ENCODE results near the gene CHORDC1. TPM values are rescaled to one million over a fixed set of nuclear protein-coding genes. Genes with fewer than 3 reads are reported as not detected.

Gene CHORDC1
- total and polyA plus RNA-seq, 2 of the 13 experiments (the other 11 are each of a cell fraction or from before 2014, with no cell fraction given): 19.1 to 73.5 TPM

GRCh38 chr11:90250970-90251369, 28.1 kb upstream of the CHORDC1 start (continued):
- TF ChIP-seq ZNF644 (CRISPR knock-in tag; IDR thresholded peaks at IDR 0.05; ENCODE audit: low read depth): no peak
- TF ChIP-seq ZNF660 (CRISPR knock-in tag; IDR thresholded peaks at IDR 0.05; ENCODE audit: borderline replicate concordance, low read depth): no peak
- no peak for TF ChIP-seq TBP (CRISPR knock-in tag; IDR thresholded peaks at IDR 0.05)
- no peak for TF ChIP-seq ZNF451 (CRISPR knock-in tag; IDR thresholded peaks at IDR 0.05)
- no peak for TF ChIP-seq BCL6 (CRISPR knock-in tag; IDR thresholded peaks at IDR 0.05)
- TF ChIP-seq EEA1 (CRISPR knock-in tag; IDR thresholded peaks at IDR 0.05; ENCODE audit: borderline replicate concordance): no peak
- no peak for TF ChIP-seq NFAT5 (CRISPR knock-in tag; IDR thresholded peaks at IDR 0.05)
- no peak for TF ChIP-seq ZBTB39 (CRISPR knock-in tag; IDR thresholded peaks at IDR 0.05)
- no peak for TF ChIP-seq PAF1 (CRISPR knock-in tag; IDR thresholded peaks at IDR 0.05)
- no peak for TF ChIP-seq ZNF512B (CRISPR knock-in tag; IDR thresholded peaks at IDR 0.05; ENCODE audit: borderline replicate concordance)
- no peak for TF ChIP-seq KDM1A (CRISPR knock-in tag; IDR thresholded peaks at IDR 0.05)
- TF ChIP-seq ATM (IDR thresholded peaks at IDR 0.05; ENCODE audit: borderline replicate concordance): no peak
- TF ChIP-seq RARG (CRISPR knock-in tag; IDR thresholded peaks at IDR 0.05; ENCODE audit: low read depth): no peak
- peak; percentile 51; the same call in 1 of the 2 replicates for TF ChIP-seq KAT8 (CRISPR knock-in tag; IDR thresholded peaks at IDR 0.05)
- no peak for TF ChIP-seq MTF2 (CRISPR knock-in tag; IDR thresholded peaks at IDR 0.05; ENCODE audit: borderline replicate concordance)
- no peak for TF ChIP-seq KDM5A (IDR thresholded peaks at IDR 0.05; ENCODE audit: borderline replicate concordance, low read length)
- no peak for TF ChIP-seq ZNF230 (CRISPR knock-in tag; IDR thresholded peaks at IDR 0.05)
- no peak for TF ChIP-seq ZNF564 (CRISPR knock-in tag; IDR thresholded peaks at IDR 0.05)
- TF ChIP-seq ZNF543 (CRISPR knock-in tag; IDR thresholded peaks at IDR 0.05): no peak
- TF ChIP-seq PCBP1 (IDR thresholded peaks at IDR 0.05; ENCODE audit: borderline replicate concordance, low read depth, low read length): no peak
- TF ChIP-seq WIZ (CRISPR knock-in tag; IDR thresholded peaks at IDR 0.05): no peak
- no peak for TF ChIP-seq ZNF124 (CRISPR knock-in tag; IDR thresholded peaks at IDR 0.05)
- no peak for TF ChIP-seq DR1 (CRISPR knock-in tag; IDR thresholded peaks at IDR 0.05)
- no peak for TF ChIP-seq ZNF430 (CRISPR knock-in tag; IDR thresholded peaks at IDR 0.05)
